ENCODE results near the gene NOL4L. TPM values are rescaled to one million over a fixed set of nuclear protein-coding genes. Genes with fewer than 3 reads are reported as not detected.

Gene NOL4L
- total and polyA plus RNA-seq, 4 donors: 7.9 to 20.6 (median 12.2) TPM

DNA sequence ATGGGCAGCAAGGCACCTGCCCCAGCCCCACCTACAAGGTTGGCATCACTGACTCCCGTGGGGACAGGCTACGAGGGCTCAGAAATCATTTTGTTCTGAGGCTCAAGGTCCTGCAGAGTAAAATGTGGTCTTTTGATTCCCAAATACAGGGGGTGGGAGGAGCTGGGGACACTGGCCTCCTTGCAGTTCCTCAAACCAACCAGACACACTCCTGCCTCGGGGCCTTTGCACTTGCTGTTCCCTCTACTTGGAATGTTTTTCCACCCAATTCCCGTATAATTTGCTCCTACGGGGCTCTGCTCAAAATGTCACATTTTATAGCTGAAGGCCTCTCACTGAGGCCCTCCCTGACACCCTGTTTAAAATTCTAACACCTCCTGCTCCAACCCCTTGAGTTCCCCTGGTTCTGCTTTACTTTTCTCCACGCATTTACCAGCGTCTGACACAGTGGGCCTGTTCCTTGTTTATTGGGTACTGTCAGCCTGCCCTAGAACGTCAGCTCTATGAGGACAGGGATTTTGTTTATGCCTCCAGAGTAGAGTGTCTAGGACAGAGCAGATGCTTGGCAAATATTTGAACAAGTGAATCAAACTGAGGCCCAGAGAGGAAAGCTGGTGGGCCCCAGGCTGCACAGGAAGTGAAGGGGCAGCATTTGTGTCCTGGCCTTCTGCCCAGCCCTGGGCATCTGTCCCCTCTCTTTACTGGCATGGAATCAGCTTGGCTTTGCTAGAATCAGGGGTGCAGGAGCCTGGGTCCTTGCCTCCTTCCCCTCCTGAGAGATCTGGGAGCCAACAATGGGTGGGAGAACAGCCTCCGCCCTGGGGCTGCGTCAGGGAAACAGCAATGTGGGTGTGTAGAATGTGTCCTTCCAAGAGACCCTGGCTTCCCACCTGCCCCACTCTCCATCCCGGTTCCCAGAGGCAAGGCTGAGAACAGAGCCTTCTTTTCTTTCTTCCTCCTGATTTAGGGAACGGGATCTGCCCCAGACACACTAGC is 18.5 kb downstream of the NOL4L start:
- no peak for DNase-seq
- 85 to 88% methylated on average over 12 of the region's 12 CpGs for WGBS, 2 donors
- TF ChIP-seq CTCF (IDR thresholded peaks at IDR 0.05; ENCODE audit: control extremely low read depth, extremely low read depth): no peak
- no peak overlapping the region for H3K9ac ChIP-seq (ENCODE audit: insufficient read depth in 1 of 2, low read length in 2 of 2)
- H3K36me3 ChIP-seq (ENCODE audit: control insufficient read depth in 4 of 4, insufficient read depth in 4 of 4, low read length in 4 of 4): no peaks in the 10 kb centered on the region
- H3K4me3 ChIP-seq: no peak overlapping the region
- peaks cover 0 to 5% (median 0%) of the 10 kb centered on the region in 5 donors for H3K4me1 ChIP-seq (ENCODE audit: control insufficient read depth in 5 of 5, insufficient read depth in 5 of 5, low read length in 5 of 5)
- no peak overlapping the region for H3K27ac ChIP-seq (ENCODE audit: low read depth in 1 of 2, low read length in 1 of 2)
- H3K9me3 ChIP-seq (ENCODE audit: control insufficient read depth in 4 of 4, insufficient read depth in 3 of 4, low read length in 3 of 4): no peaks in the 10 kb centered on the region
- no peaks in the 10 kb centered on the region for H3K27me3 ChIP-seq (ENCODE audit: control insufficient read depth in 3 of 3, insufficient read depth in 3 of 3, low read length in 2 of 3)
- ATAC-seq (ENCODE audit: insufficient read depth, low FRiP score): no peak

- no peak for TF ChIP-seq CTCF (IDR thresholded peaks at IDR 0.05; ENCODE audit: control extremely low read depth, extremely low read depth)
- 90 to 95% methylated on average over 5 of the region's 5 CpGs for WGBS, 2 donors
- H3K4me1 ChIP-seq (ENCODE audit: control insufficient read depth in 5 of 5, insufficient read depth in 5 of 5, low read length in 5 of 5): peaks cover 0 to 8% (median 0%) of the 10 kb centered on the region in 5 donors
- no peaks in the 10 kb centered on the region for H3K9me3 ChIP-seq (ENCODE audit: control insufficient read depth in 4 of 4, insufficient read depth in 3 of 4, low read length in 3 of 4)
- no peak for ATAC-seq (ENCODE audit: insufficient read depth, low FRiP score)
- no peak overlapping the region for H3K4me3 ChIP-seq
- no peak overlapping the region for H3K9ac ChIP-seq (ENCODE audit: insufficient read depth in 1 of 2, low read length in 2 of 2)
- H3K27me3 ChIP-seq (ENCODE audit: control insufficient read depth in 3 of 3, insufficient read depth in 3 of 3, low read length in 2 of 3): no peaks in the 10 kb centered on the region
- H3K27ac ChIP-seq (ENCODE audit: low read depth in 1 of 2, low read length in 1 of 2): no peak overlapping the region
- DNase-seq: no peak
- no peaks in the 10 kb centered on the region for H3K36me3 ChIP-seq (ENCODE audit: control insufficient read depth in 4 of 4, insufficient read depth in 4 of 4, low read length in 4 of 4)
These were observed 19.4 kb downstream of the NOL4L start for GRCh38 chr20:32565735-32566032.

GRCh38 chr20:32564921-32565734 is 20.0 kb downstream of the NOL4L start:
- Histone ChIP-seq H3K27ac (ENCODE audit: low read depth in 1 of 2, low read length in 1 of 2) (peak overlapping the region in 1 of 2 donors; percentile 9), H3K27me3 (ENCODE audit: control insufficient read depth in 3 of 3, insufficient read depth in 3 of 3, low read length in 2 of 3) (no peaks in the 10 kb centered on the region), H3K9me3 (ENCODE audit: control insufficient read depth in 4 of 4, insufficient read depth in 3 of 4, low read length in 3 of 4) (no peaks in the 10 kb centered on the region), H3K9ac (ENCODE audit: insufficient read depth in 1 of 2, low read length in 2 of 2) (no peak overlapping the region), H3K36me3 (ENCODE audit: control insufficient read depth in 4 of 4, insufficient read depth in 4 of 4, low read length in 4 of 4) (no peaks in the 10 kb centered on the region), H3K4me1 (ENCODE audit: control insufficient read depth in 5 of 5, insufficient read depth in 5 of 5, low read length in 5 of 5) (peaks cover 0 to 9% (median 0%) of the 10 kb centered on the region in 5 donors), H3K4me3 (no peak overlapping the region)
- peak in 1 of 3 donors; percentile 31 for DNase-seq
- TF ChIP-seq CTCF (IDR thresholded peaks at IDR 0.05; ENCODE audit: control extremely low read depth, extremely low read depth): no peak
- ATAC-seq (ENCODE audit: insufficient read depth, low FRiP score): no peak
- WGBS, 2 donors: 33 to 56% methylated on average over 19 of the region's 19 CpGs

Measured in lung (tissue), 12 donors.